H1 (cell line): ENCODE data around the gene FOXC1. TPM values are rescaled to one million over a fixed set of nuclear protein-coding genes. Genes with fewer than 3 reads are reported as not detected.

ENCODE experiments used
- CTCF ChIA-PET: fragments of 300-600 bp; sonication (Branson Sonifier 250); formaldehyde crosslinking; loops from one replicate; lab custom pipeline; 2021; ENCODE audit not compliant: partially characterized antibody; lab: Charles Lee
- POLR2A ChIA-PET: fragments of 300-600 bp; sonication (Branson Sonifier 250); formaldehyde crosslinking; loops from one replicate; lab custom pipeline; 2021; ENCODE audit warnings: inconsistent platforms; ENCODE audit not compliant: partially characterized antibody; lab: Charles Lee
- DNase-seq, 2 experiments: peaks; one replicate each; pipeline versions ENCODE4 v3.0.0 to v3.0.0-alpha.2; 2010 to 2022; ENCODE audit warnings: low spot score in 2 of 2, low read depth in 1 of 2, mixed read lengths in 1 of 2
- FAIRE-seq: peaks from 2 replicates; lab custom pipeline; 2011; peaks lifted over from hg19 to GRCh38; lab: Jason Lieb, UNC
- H2AFZ ChIP-seq: 2 replicates; pipeline ENCODE4 v1.8.1; 2012; ENCODE audit warnings: low read length, inconsistent platforms
- H2AK5ac ChIP-seq: 2 replicates; pipeline ENCODE4 v1.6.1; 2013; ENCODE audit warnings: low read depth, low read length
- H2BK120ac ChIP-seq: replicated peaks from 2 replicates; pipeline ENCODE3; 2013; ENCODE audit warnings: low read depth, low read length, inconsistent platforms
- H2BK12ac ChIP-seq: 2 replicates; pipeline ENCODE4 v1.6.1; 2013; ENCODE audit warnings: low read depth, low read length
- H2BK15ac ChIP-seq: 2 replicates; pipeline ENCODE4 v1.6.1; 2013; ENCODE audit warnings: low read length
- H2BK20ac ChIP-seq: 2 replicates; pipeline ENCODE4 v1.6.1; 2013; ENCODE audit warnings: low read length
- H2BK5ac ChIP-seq: 2 replicates; pipeline ENCODE4 v1.6.1; 2013; ENCODE audit warnings: low read depth, low read length
- H3K14ac ChIP-seq: 2 replicates; pipeline ENCODE4 v1.6.1; 2013; ENCODE audit warnings: inconsistent platforms; ENCODE audit not compliant: insufficient read length
- H3K18ac ChIP-seq: 2 replicates; pipeline ENCODE4 v1.6.1; 2013; ENCODE audit warnings: low read length; ENCODE audit errors: extremely low read depth
- H3K23ac ChIP-seq: 2 replicates; pipeline ENCODE4 v1.6.1; 2013; ENCODE audit warnings: inconsistent platforms; ENCODE audit not compliant: insufficient read length
- H3K23me2 ChIP-seq: 2 replicates; pipeline ENCODE4 v1.6.1; 2013; ENCODE audit warnings: low read depth, low read length
- H3K27ac ChIP-seq: 2 replicates; pipeline ENCODE4 v1.6.1; 2011; ENCODE audit warnings: low read depth, low read length, inconsistent platforms
- H3K27me3 ChIP-seq, 4 experiments: replicated peaks in 1 of 4; 1 replicate in 1 of 4; 2 replicates in 3 of 4; pipeline versions ENCODE4 v1.6.1 to v1.8.1; 2011 to 2013; ENCODE audit warnings: low read length in 3 of 4, mild to moderate bottlenecking in 3 of 4, inconsistent platforms in 2 of 4, mixed read lengths in 2 of 4, moderate library complexity in 1 of 4; ENCODE audit not compliant: control insufficient read depth in 3 of 4, insufficient read depth in 3 of 4; ENCODE audit errors: extremely low read depth in 1 of 4
- H3K36me3 ChIP-seq, 4 experiments: 2 replicates each; pipeline versions ENCODE4 v1.6.1 to v1.8.1; 2011 to 2013; ENCODE audit warnings: mild to moderate bottlenecking in 4 of 4, low read length in 3 of 4, moderate library complexity in 2 of 4, control low read depth in 1 of 4, inconsistent platforms in 1 of 4; ENCODE audit not compliant: insufficient read depth in 4 of 4, control insufficient read depth in 2 of 4
- H3K4ac ChIP-seq: replicated peaks from 2 replicates; pipeline ENCODE3; 2013; ENCODE audit warnings: low read length, low read depth, mixed read lengths, inconsistent platforms; ENCODE audit not compliant: insufficient read length
- H3K4me1 ChIP-seq, 4 experiments: replicated peaks in 1 of 4; 1 replicate in 1 of 4; 2 replicates in 3 of 4; pipeline versions ENCODE4 v1.6.1 to v1.8.1; 2011 to 2013; ENCODE audit warnings: low read length in 3 of 4, inconsistent platforms in 2 of 4, mixed read lengths in 1 of 4; ENCODE audit not compliant: insufficient read depth in 4 of 4, control insufficient read depth in 3 of 4
- H3K4me2 ChIP-seq, 2 experiments: 2 replicates each; pipeline versions ENCODE4 v1.6.1 to v1.8.1; 2011 to 2013; ENCODE audit warnings: low read depth in 2 of 2, low read length in 2 of 2, control low read depth in 1 of 2, inconsistent platforms in 1 of 2, mild to moderate bottlenecking in 1 of 2; ENCODE audit not compliant: insufficient read depth in 1 of 2
- H3K4me3 ChIP-seq, 4 experiments: fragments of 200-600, 300-600 bp in 1 of 4; sonication (generic), shearing (Covaris generic), sonication (Bioruptor Twin) in 1 of 4; 2 replicates each; pipeline versions ENCODE4 v1.5.1 to v1.8.1; 2011 to 2016; ENCODE audit warnings: low read length in 4 of 4, low read depth in 3 of 4, control low read depth in 2 of 4, inconsistent platforms in 2 of 4, mild to moderate bottlenecking in 2 of 4, mixed read lengths in 1 of 4, moderate library complexity in 1 of 4; ENCODE audit not compliant: insufficient read depth in 2 of 4; ENCODE audit errors: extremely low read depth in 1 of 4
- H3K56ac ChIP-seq: replicated peaks from 2 replicates; pipeline ENCODE3; 2013; ENCODE audit warnings: low read depth, mild to moderate bottlenecking, mixed read lengths, low read length, inconsistent platforms; ENCODE audit not compliant: insufficient read length
- H3K79me1 ChIP-seq: 2 replicates; pipeline ENCODE4 v1.6.1; 2013; ENCODE audit warnings: low read depth, low read length, control low read depth
- H3K79me2 ChIP-seq, 2 experiments: 2 replicates each; pipeline versions ENCODE4 v1.6.1 to v1.8.1; 2012 to 2013; ENCODE audit warnings: low read length in 2 of 2, mild to moderate bottlenecking in 2 of 2, inconsistent platforms in 1 of 2; ENCODE audit not compliant: insufficient read depth in 2 of 2, control insufficient read depth in 1 of 2
- H3K9ac ChIP-seq, 4 experiments: replicated peaks in 1 of 4; 1 replicate in 1 of 4; 2 replicates in 3 of 4; pipeline versions ENCODE4 v1.6.1 to v1.8.1; 2011 to 2013; ENCODE audit warnings: low read depth in 3 of 4, low read length in 3 of 4, control low read depth in 2 of 4, mild to moderate bottlenecking in 2 of 4, moderate library complexity in 2 of 4, inconsistent platforms in 1 of 4; ENCODE audit errors: extremely low read depth in 1 of 4
- H3K9me3 ChIP-seq, 2 experiments: 2 replicates each; pipeline versions ENCODE4 v1.6.1 to v1.8.1; 2012 to 2013; ENCODE audit warnings: mild to moderate bottlenecking in 2 of 2, moderate library complexity in 2 of 2, control low read depth in 1 of 2, inconsistent platforms in 1 of 2, low read depth in 1 of 2, low read length in 1 of 2, mixed read lengths in 1 of 2; ENCODE audit not compliant: insufficient read depth in 2 of 2
- H4K20me1 ChIP-seq, 2 experiments: replicated peaks in 1 of 2; 2 replicates each; pipeline versions ENCODE3 to v1.8.1; 2011 to 2013; ENCODE audit warnings: inconsistent platforms in 2 of 2, low read length in 2 of 2, mild to moderate bottlenecking in 1 of 2; ENCODE audit not compliant: insufficient read depth in 2 of 2, control insufficient read depth in 1 of 2
- H4K5ac ChIP-seq: 2 replicates; pipeline ENCODE4 v1.6.1; 2013; ENCODE audit warnings: low read length, low read depth, mixed read lengths, inconsistent platforms; ENCODE audit not compliant: insufficient read length
- H4K8ac ChIP-seq: 2 replicates; pipeline ENCODE4 v1.8.0; 2013; ENCODE audit warnings: mild to moderate bottlenecking, moderate library complexity, low read length, inconsistent platforms; ENCODE audit not compliant: insufficient read depth; ENCODE audit errors: extremely low read depth
- H4K91ac ChIP-seq: replicated peaks from 2 replicates; pipeline ENCODE3; 2013; ENCODE audit warnings: low read length, mixed read lengths, inconsistent platforms; ENCODE audit not compliant: insufficient read length
- ASH2L ChIP-seq: fragments of 200-600, 300-600 bp; sonication (generic); IDR thresholded peaks from one replicate; pipeline ENCODE4 v1.7.1; 2017; ENCODE audit warnings: low read length
- CREB1 ChIP-seq: IDR thresholded peaks from 2 replicates; pipeline ENCODE4 v1.6.1; 2012; ENCODE audit warnings: inconsistent platforms
- HDAC6 ChIP-seq: IDR thresholded peaks from one replicate; pipeline ENCODE4 v1.7.1; 2012; ENCODE audit warnings: low read depth, mild to moderate bottlenecking, inconsistent platforms, low read length, moderate library complexity
- JUND ChIP-seq: IDR thresholded peaks from 2 replicates; pipeline ENCODE4 v1.6.1; 2011; ENCODE audit warnings: mild to moderate bottlenecking, improper control_type of control experiment, low read length
- RAD21 ChIP-seq, 2 experiments: IDR thresholded peaks in 1 of 2; conservative IDR thresholded peaks in 1 of 2; 2 replicates each; pipeline ENCODE4 v1.6.1; 2011; ENCODE audit warnings: low read depth in 2 of 2, low read length in 2 of 2, improper control_type of control experiment in 1 of 2, inconsistent platforms in 1 of 2, mild to moderate bottlenecking in 1 of 2, moderate library complexity in 1 of 2
- RFX5 ChIP-seq: IDR thresholded peaks from 2 replicates; pipeline ENCODE4 v1.6.1; 2011; ENCODE audit warnings: low read depth, low read length, improper control_type of control experiment, borderline replicate concordance
- SP1 ChIP-seq: IDR thresholded peaks from 2 replicates; pipeline ENCODE4 v1.6.1; 2011; ENCODE audit warnings: low read depth, low read length
- TBP ChIP-seq: IDR thresholded peaks from 2 replicates; pipeline ENCODE4 v1.6.1; 2011; ENCODE audit warnings: low read depth, low read length, improper control_type of control experiment
- TEAD4 ChIP-seq: IDR thresholded peaks from 2 replicates; pipeline ENCODE4 v1.6.1; 2012; ENCODE audit warnings: low read depth, low read length, inconsistent platforms, mixed read lengths
- WGBS, 2 experiments: shearing (Covaris generic) in 1 of 2; methylation state at CpG; one replicate each; pipeline versions ENCODE4 v1.1.6 to v1.1.7; 2013 to 2015; ENCODE audit warnings: low lambda C conversion rate in 2 of 2, mixed read lengths in 2 of 2, inconsistent platforms in 1 of 2, low coverage in 1 of 2, missing lambda C conversion rate in 1 of 2; ENCODE audit not compliant: insufficient replicate concordance in 2 of 2, insufficient coverage in 1 of 2, insufficient read length in 1 of 2; ENCODE audit errors: extremely low coverage in 1 of 2, missing lambda C conversion rate in 1 of 2; 5-methylcytosine and 5-hydroxymethylcytosine counted together
- polyA plus RNA-seq, 7 experiments: library from polyadenylated mRNA; depleted of rRNA in 3 of 7; stranded (reverse) in 5 of 7; unstranded in 2 of 7; fragments of >200 nt in 5 of 7; fragments of 200-250 nt in 2 of 7; gene quantifications; 1 replicate in 5 of 7; 2 replicates in 1 of 7; 4 replicates in 1 of 7; pipeline versions ENCODE4 v1.2.1 to v1.2.3, GENCODE V29; 2011 to 2013; ENCODE audit warnings: missing spikeins in 2 of 7, mixed read lengths in 2 of 7
- total RNA-seq: library from RNA; stranded (reverse); fragmentation: NEBNext Ultra II Directional; extraction: Animal tissue kit (Norgen Biotek cat#: 25700); gene quantifications from 2 replicates; pipeline ENCODE4 v1.2.1, GENCODE V29; 2021
- TF ChIP-seq, protein P1 (sequence below): IDR thresholded peaks from 2 replicates; pipeline ENCODE4 v1.6.1; 2012; ENCODE audit warnings: inconsistent platforms

FOXC1 gene
- total and polyA plus RNA-seq, 2 of the 8 experiments (the other 6 are each of a cell fraction or from before 2014, with no cell fraction given) = 0.22 TPM; not detected in 1

DNA sequence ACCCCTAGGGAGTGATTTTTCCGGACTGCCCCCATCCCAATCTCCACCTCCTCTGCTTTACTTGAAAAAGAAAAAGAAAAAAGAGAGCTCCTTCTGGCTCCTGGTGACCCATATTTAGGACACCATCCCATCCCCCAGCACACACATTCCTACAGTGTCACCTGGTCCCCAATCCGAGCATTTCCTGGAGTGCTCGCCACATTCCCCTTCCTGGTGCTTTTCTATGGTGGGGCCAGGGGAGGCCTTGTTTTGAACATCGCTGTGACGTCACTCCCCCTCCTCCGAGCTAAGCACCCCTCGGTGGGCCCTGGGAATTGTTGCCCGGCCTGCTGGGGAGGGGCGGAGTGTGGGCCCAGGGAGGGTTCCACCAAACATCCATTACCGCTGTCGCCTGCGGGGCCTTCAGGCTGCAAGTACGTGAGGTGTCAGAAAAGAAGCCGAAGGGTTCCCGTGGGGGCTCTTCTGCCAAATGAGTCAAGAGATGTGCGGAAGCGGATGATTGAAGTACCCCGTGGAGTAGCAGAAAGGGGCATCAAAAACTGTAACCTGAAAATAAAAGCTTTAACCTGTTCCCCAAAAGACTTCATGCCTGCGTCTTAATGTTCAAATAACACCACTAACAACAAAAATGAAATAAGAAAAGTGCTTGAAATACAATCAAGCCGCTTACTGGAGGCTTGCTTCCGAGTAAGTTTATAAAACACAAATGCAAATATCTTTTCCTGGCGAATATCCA lies 2.8 kb upstream of the FOXC1 start:
- Histone ChIP-seq H3K14ac (no peak overlapping the region), H2BK15ac (no peak overlapping the region), H4K91ac (peak overlapping the region; percentile 22), H3K18ac (no peak overlapping the region; the same call in 1 of the 2 replicates), H3K79me2 (no peaks in the 10 kb centered on the region), H3K4me1 (peaks cover 14 to 51% (median 23%) of the 10 kb centered on the region in 4 experiments), H4K5ac (no peak overlapping the region), H2AFZ (no peak overlapping the region), H2BK120ac (no peak overlapping the region), H3K4me2 (peak overlapping the region; percentile 81 to 93), H3K56ac (no peak overlapping the region), H3K27me3 (peaks cover 66 to 96% (median 85%) of the 10 kb centered on the region in 4 experiments), H3K4me3 (peak overlapping the region; percentile 19 to 59 (median 28); a peak in 6 of 8 replicates), H3K9me3 (no peaks in the 10 kb centered on the region; a peak in 1 of 4 replicates), H3K36me3 (peaks cover 0 to 21% (median 0%) of the 10 kb centered on the region in 4 experiments; a peak in 1 of 8 replicates), H3K79me1 (no peaks in the 10 kb centered on the region), H2BK12ac (peak overlapping the region; percentile 96), H3K23me2 (peaks cover 24% of the 10 kb centered on the region; the same call in 1 of the 2 replicates), H3K4ac (no peak overlapping the region), H4K20me1 (peaks cover 6 to 12% of the 10 kb centered on the region in 2 experiments), H2BK20ac (peak overlapping the region; percentile 75; the same call in 1 of the 2 replicates), H2AK5ac (0 out of 2 replicates have a peak overlapping the region, but pooled peaks have one; percentile 25), H2BK5ac (0 out of 2 replicates have a peak overlapping the region, but pooled peaks have one; percentile 18), H3K23ac (no peak overlapping the region), H3K9ac (no peak overlapping the region), H4K8ac (no peak overlapping the region), H3K27ac (no peak overlapping the region)
- ChIA-PET POLR2A (interaction anchor here (0.9 to 3.1 kb wide), 7 partner anchors 8 to 747 kb away, joined by 3 to 18 read pairs (median 4); no protein-coding TSS in a partner anchor), CTCF (interaction anchor here (0.6 to 4.5 kb wide), 18 partner anchors 9 to 1027 kb away, joined by 3 to 37 read pairs (median 4); no protein-coding TSS in a partner anchor)
- 2% methylated on average over 19 of the region's 22 CpGs; no CpG with 5 or more reads in 1 of the 2 experiments for WGBS, 2 experiments
- DNase-seq (no peak), FAIRE-seq (no peak)
- TF ChIP-seq HDAC6 (no peak), TBP (0 out of 2 replicates have a peak, but pooled peaks have one; percentile 29), ASH2L (peak; percentile 20), RFX5 (no peak), JUND (peak; percentile 50; the same call in 1 of the 2 replicates), CREB1 (peak; percentile 61; the same call in 1 of the 2 replicates), TEAD4 (peak; percentile 87), RAD21 (IDR thresholded peaks at IDR 0.05 in 1 of 2, conservative IDR thresholded peaks at IDR 0.05 in 1 of 2; ENCODE audit: low read depth in 2 of 2, low read length in 2 of 2) (no peak), SP1 (0 out of 2 replicates have a peak, but pooled peaks have one; percentile 55)
- TF ChIP-seq, protein P1, sequence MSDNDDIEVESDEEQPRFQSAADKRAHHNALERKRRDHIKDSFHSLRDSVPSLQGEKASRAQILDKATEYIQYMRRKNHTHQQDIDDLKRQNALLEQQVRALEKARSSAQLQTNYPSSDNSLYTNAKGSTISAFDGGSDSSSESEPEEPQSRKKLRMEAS = no peak
